GM12878 (cell line): Measurements from ENCODE around the gene SOX4.

Experiments
- CTCF ChIP-seq, 3 experiments: IDR thresholded peaks in 2 of 3; conservative IDR thresholded peaks in 1 of 3; 2 replicates each; pipeline ENCODE4 v1.5.1; 2011; ENCODE audit warnings: low read depth in 3 of 3, low read length in 3 of 3, mild to moderate bottlenecking in 3 of 3, control low read depth in 2 of 3, moderate library complexity in 2 of 3, inconsistent platforms in 1 of 3, mixed read lengths in 1 of 3; ENCODE audit not compliant: control insufficient read depth in 2 of 3, insufficient read depth in 1 of 3; ENCODE audit errors: extremely low read depth in 1 of 3
- EP300 ChIP-seq, 2 experiments: fragments of 150-350 bp in 1 of 2; IDR thresholded peaks; 2 replicates each; pipeline ENCODE4 v1.6.1; 2011 to 2012; ENCODE audit warnings: low read depth in 2 of 2, low read length in 2 of 2, borderline replicate concordance in 1 of 2, improper control_type of control experiment in 1 of 2, inconsistent platforms in 1 of 2; ENCODE audit not compliant: control insufficient read depth in 1 of 2
- IRF3 ChIP-seq: fragments of 450-650 bp; IDR thresholded peaks from 2 replicates; pipeline ENCODE4 v1.6.1; 2014; ENCODE audit warnings: mild to moderate bottlenecking
- NR2F1 ChIP-seq: fragments of 450-650 bp; conservative IDR thresholded peaks from 2 replicates; pipeline ENCODE4 v1.6.1; 2017; ENCODE audit warnings: mild to moderate bottlenecking
- PAX5 ChIP-seq: IDR thresholded peaks from 2 replicates; pipeline ENCODE4 v1.6.1; 2011; ENCODE audit warnings: low read depth, low read length, borderline replicate concordance
- POLR2A ChIP-seq: IDR thresholded peaks from 2 replicates; pipeline ENCODE4 v1.6.1; 2011; ENCODE audit warnings: low read depth, mild to moderate bottlenecking, low read length
- ZBTB4 ChIP-seq: fragments of 450-650 bp; formaldehyde crosslinking; IDR thresholded peaks from 2 replicates; pipeline ENCODE4 v1.4.0; 2022; ENCODE audit warnings: mild to moderate bottlenecking, moderate library complexity
- ZBTB40 ChIP-seq: fragments of 450-650 bp; IDR thresholded peaks from 2 replicates; pipeline ENCODE4 v1.6.1; 2016; ENCODE audit warnings: mild to moderate bottlenecking, moderate library complexity, borderline replicate concordance
- ZNF24 ChIP-seq: fragments of 450-650 bp; IDR thresholded peaks from 2 replicates; pipeline ENCODE4 v1.6.1; 2017; ENCODE audit warnings: antibody characterized with exemption, mild to moderate bottlenecking
- TF ChIP-seq, protein P1 (sequence below): fragments of 450-650 bp; IDR thresholded peaks from 2 replicates; pipeline ENCODE4 v1.6.1; 2017; ENCODE audit warnings: mild to moderate bottlenecking, moderate library complexity

- no peak for TF ChIP-seq NR2F1
- no peak for TF ChIP-seq CTCF (IDR thresholded peaks at IDR 0.05 in 2 of 3, conservative IDR thresholded peaks at IDR 0.05 in 1 of 3; ENCODE audit: control insufficient read depth in 2 of 3, extremely low read depth in 1 of 3, insufficient read depth in 1 of 3, low read depth in 3 of 3, low read length in 3 of 3)
- TF ChIP-seq POLR2A, result no peak
- TF ChIP-seq EP300 (IDR thresholded peaks at IDR 0.05; ENCODE audit: borderline replicate concordance in 1 of 2, control insufficient read depth in 1 of 2, low read depth in 2 of 2, low read length in 2 of 2), result no peak
- no peak for TF ChIP-seq PAX5
- no peak for TF ChIP-seq ZBTB4 (CRISPR knock-in tag)
- TF ChIP-seq, protein P1, sequence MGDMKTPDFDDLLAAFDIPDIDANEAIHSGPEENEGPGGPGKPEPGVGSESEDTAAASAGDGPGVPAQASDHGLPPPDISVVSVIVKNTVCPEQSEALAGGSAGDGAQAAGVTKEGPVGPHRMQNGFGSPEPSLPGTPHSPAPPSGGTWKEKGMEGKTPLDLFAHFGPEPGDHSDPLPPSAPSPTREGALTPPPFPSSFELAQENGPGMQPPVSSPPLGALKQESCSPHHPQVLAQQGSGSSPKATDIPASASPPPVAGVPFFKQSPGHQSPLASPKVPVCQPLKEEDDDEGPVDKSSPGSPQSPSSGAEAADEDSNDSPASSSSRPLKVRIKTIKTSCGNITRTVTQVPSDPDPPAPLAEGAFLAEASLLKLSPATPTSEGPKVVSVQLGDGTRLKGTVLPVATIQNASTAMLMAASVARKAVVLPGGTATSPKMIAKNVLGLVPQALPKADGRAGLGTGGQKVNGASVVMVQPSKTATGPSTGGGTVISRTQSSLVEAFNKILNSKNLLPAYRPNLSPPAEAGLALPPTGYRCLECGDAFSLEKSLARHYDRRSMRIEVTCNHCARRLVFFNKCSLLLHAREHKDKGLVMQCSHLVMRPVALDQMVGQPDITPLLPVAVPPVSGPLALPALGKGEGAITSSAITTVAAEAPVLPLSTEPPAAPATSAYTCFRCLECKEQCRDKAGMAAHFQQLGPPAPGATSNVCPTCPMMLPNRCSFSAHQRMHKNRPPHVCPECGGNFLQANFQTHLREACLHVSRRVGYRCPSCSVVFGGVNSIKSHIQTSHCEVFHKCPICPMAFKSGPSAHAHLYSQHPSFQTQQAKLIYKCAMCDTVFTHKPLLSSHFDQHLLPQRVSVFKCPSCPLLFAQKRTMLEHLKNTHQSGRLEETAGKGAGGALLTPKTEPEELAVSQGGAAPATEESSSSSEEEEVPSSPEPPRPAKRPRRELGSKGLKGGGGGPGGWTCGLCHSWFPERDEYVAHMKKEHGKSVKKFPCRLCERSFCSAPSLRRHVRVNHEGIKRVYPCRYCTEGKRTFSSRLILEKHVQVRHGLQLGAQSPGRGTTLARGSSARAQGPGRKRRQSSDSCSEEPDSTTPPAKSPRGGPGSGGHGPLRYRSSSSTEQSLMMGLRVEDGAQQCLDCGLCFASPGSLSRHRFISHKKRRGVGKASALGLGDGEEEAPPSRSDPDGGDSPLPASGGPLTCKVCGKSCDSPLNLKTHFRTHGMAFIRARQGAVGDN, result no peak
- TF ChIP-seq IRF3, result no peak
- no peak for TF ChIP-seq ZBTB40
- no peak for TF ChIP-seq ZNF24
Observed at GRCh38 chr6:21578523-21578922, 15.0 kb upstream of the SOX4 start.
